HepG2 (cell line): ENCODE measurements around the gene C21orf58. TPM values are rescaled to one million over a fixed set of nuclear protein-coding genes. Genes with fewer than 3 reads are reported as not detected.

ENCODE experiments used
- ATM ChIP-seq: fragments of 450-650 bp; IDR thresholded peaks from 2 replicates; pipeline ENCODE4 v1.7.1; 2017; ENCODE audit warnings: mild to moderate bottlenecking, borderline replicate concordance
- CREBL2 ChIP-seq: sonication (generic); formaldehyde crosslinking; IDR thresholded peaks from 2 replicates; pipeline ENCODE4 v1.8.1; 2023; ENCODE audit warnings: missing genetic modification reagents, mild to moderate bottlenecking, borderline replicate concordance
- FOXA1 ChIP-seq, 2 experiments: fragments of 450-650 bp in 1 of 2; sonication (generic) in 1 of 2; formaldehyde crosslinking in 1 of 2; IDR thresholded peaks; 2 replicates each; pipeline versions ENCODE4 v1.4.0 to v1.6.1; 2016 to 2020; ENCODE audit warnings: missing genetic modification reagents in 1 of 2
- JDP2 ChIP-seq: sonication (generic); formaldehyde crosslinking; IDR thresholded peaks from 2 replicates; pipeline ENCODE4 v1.8.1; 2022; ENCODE audit warnings: missing genetic modification reagents, borderline replicate concordance
- MEF2D ChIP-seq: sonication (generic); formaldehyde crosslinking; IDR thresholded peaks from 2 replicates; pipeline ENCODE4 v1.5.1; 2020; ENCODE audit warnings: mild to moderate bottlenecking, missing genetic modification reagents
- MLLT10 ChIP-seq: sonication (generic); formaldehyde crosslinking; IDR thresholded peaks from 2 replicates; pipeline ENCODE4 v1.4.0; 2020; ENCODE audit warnings: missing genetic modification reagents
- SNAI1 ChIP-seq: sonication (generic); formaldehyde crosslinking; IDR thresholded peaks from 2 replicates; pipeline ENCODE4 v1.5.0; 2020; ENCODE audit warnings: mild to moderate bottlenecking, missing genetic modification reagents, borderline replicate concordance
- SRY ChIP-seq: sonication (generic); formaldehyde crosslinking; IDR thresholded peaks from 2 replicates; pipeline ENCODE4 v1.8.0; 2022; ENCODE audit warnings: mild to moderate bottlenecking, missing genetic modification reagents
- TAF15 ChIP-seq: fragments of 200-400 bp; formaldehyde crosslinking; IDR thresholded peaks from one replicate; pipeline ENCODE4 v1.6.1; 2018; ENCODE audit warnings: mild to moderate bottlenecking, low read depth, low read length; ENCODE audit not compliant: poor library complexity, severe bottlenecking
- ZBTB21 ChIP-seq: sonication (generic); formaldehyde crosslinking; IDR thresholded peaks from 2 replicates; pipeline ENCODE4 v1.4.0; 2020; ENCODE audit warnings: missing genetic modification reagents
- ZBTB40 ChIP-seq, 2 experiments: fragments of 450-650 bp in 1 of 2; sonication (generic) in 1 of 2; formaldehyde crosslinking in 1 of 2; IDR thresholded peaks; 2 replicates each; pipeline versions ENCODE4 v1.6.1 to v1.8.0; 2016 to 2022; ENCODE audit warnings: antibody characterized with exemption in 1 of 2, mild to moderate bottlenecking in 1 of 2, missing genetic modification reagents in 1 of 2
- ZFP36 ChIP-seq: fragments of 150-350 bp; IDR thresholded peaks from 2 replicates; pipeline ENCODE4 v1.6.1; 2018; ENCODE audit warnings: borderline replicate concordance, low read length, low read depth; ENCODE audit not compliant: partially characterized antibody
- ZFP41 ChIP-seq: sonication (generic); formaldehyde crosslinking; IDR thresholded peaks from 2 replicates; pipeline ENCODE4 v1.4.0; 2020; ENCODE audit warnings: mild to moderate bottlenecking, missing genetic modification reagents, borderline replicate concordance
- ZNF446 ChIP-seq: sonication (generic); formaldehyde crosslinking; IDR thresholded peaks from 2 replicates; pipeline ENCODE4 v1.5.0; 2020; ENCODE audit warnings: mild to moderate bottlenecking, missing genetic modification reagents
- ZNF484 ChIP-seq: sonication (generic); formaldehyde crosslinking; IDR thresholded peaks from 2 replicates; pipeline ENCODE4 v1.5.1; 2020; ENCODE audit warnings: mild to moderate bottlenecking, low read depth, missing genetic modification reagents, borderline replicate concordance
- ZNF615 ChIP-seq: sonication (generic); formaldehyde crosslinking; IDR thresholded peaks from 2 replicates; pipeline ENCODE4 v1.5.0; 2020; ENCODE audit warnings: mild to moderate bottlenecking, missing genetic modification reagents, borderline replicate concordance
- ZNF670 ChIP-seq: sonication (generic); formaldehyde crosslinking; IDR thresholded peaks from 2 replicates; pipeline ENCODE4 v1.8.0; 2022; ENCODE audit warnings: mild to moderate bottlenecking, missing genetic modification reagents, borderline replicate concordance
- ZNF749 ChIP-seq: sonication (generic); formaldehyde crosslinking; IDR thresholded peaks from 2 replicates; pipeline ENCODE4 v1.8.0; 2022; ENCODE audit warnings: mild to moderate bottlenecking, missing genetic modification reagents, moderate library complexity, borderline replicate concordance
- ZNF75D ChIP-seq: sonication (generic); formaldehyde crosslinking; IDR thresholded peaks from 2 replicates; pipeline ENCODE4 v1.8.1; 2023; ENCODE audit warnings: missing genetic modification reagents, mild to moderate bottlenecking, borderline replicate concordance
- ZNF776 ChIP-seq: sonication (generic); formaldehyde crosslinking; IDR thresholded peaks from 2 replicates; pipeline ENCODE4 v1.4.0; 2020; ENCODE audit warnings: mild to moderate bottlenecking, missing genetic modification reagents
- ZNF850 ChIP-seq: sonication (generic); formaldehyde crosslinking; conservative IDR thresholded peaks from 2 replicates; pipeline ENCODE4 v1.9.0; 2021; ENCODE audit warnings: mild to moderate bottlenecking, missing genetic modification reagents
- ZSCAN22 ChIP-seq: sonication (generic); formaldehyde crosslinking; IDR thresholded peaks from 2 replicates; pipeline ENCODE4 v1.4.0; 2020; ENCODE audit warnings: mild to moderate bottlenecking, missing genetic modification reagents
- polyA plus RNA-seq, 8 experiments: library from polyadenylated mRNA; depleted of rRNA in 3 of 8; stranded (reverse) in 7 of 8; unstranded in 1 of 8; fragments of >200 nt; fragmentation: Illumina TruSeq in 4 of 8; extraction: Trizol in 4 of 8; gene quantifications; 2 replicates each; pipeline versions ENCODE4 v1.2.1 to v1.2.3, GENCODE V29; 2011 to 2016; ENCODE audit warnings: low read depth in 4 of 8, missing spikeins in 1 of 8, mixed read lengths in 1 of 8; ENCODE audit not compliant: insufficient read depth in 1 of 8
- total RNA-seq, 5 experiments: library from RNA; depleted of rRNA; stranded (reverse); fragments of >200 nt; fragmentation: Illumina TruSeq; extraction: Trizol; gene quantifications; 2 replicates each; pipeline ENCODE4 v1.2.3, GENCODE V29; 2016; ENCODE audit warnings: low read depth in 1 of 5

The C21orf58 gene
- total and polyA plus RNA-seq, 2 of the 13 experiments (the other 11 are each of a cell fraction or from before 2014, with no cell fraction given), result 3.5 to 6.8 TPM

- TF ChIP-seq ZBTB40 (IDR thresholded peaks at IDR 0.05) (no peak), ZBTB40 (CRISPR knock-in tag; IDR thresholded peaks at IDR 0.05) (peak; percentile 33; the same call in 1 of the 2 replicates), FOXA1 (IDR thresholded peaks at IDR 0.05) (no peak), FOXA1 (CRISPR knock-in tag; IDR thresholded peaks at IDR 0.05) (no peak), MLLT10 (CRISPR knock-in tag) (no peak), ZNF75D (CRISPR knock-in tag) (no peak), ZNF850 (no peak), ZNF776 (CRISPR knock-in tag) (no peak), ZSCAN22 (CRISPR knock-in tag) (no peak), ZNF615 (CRISPR knock-in tag) (no peak), ZFP41 (CRISPR knock-in tag) (0 out of 2 replicates have a peak, but pooled peaks have one; percentile 33), CREBL2 (CRISPR knock-in tag) (no peak), TAF15 (no peak), ZBTB21 (no peak), ZNF670 (CRISPR knock-in tag) (no peak), ZFP36 (no peak), ZNF749 (CRISPR knock-in tag) (no peak), JDP2 (no peak), SRY (CRISPR knock-in tag) (no peak), MEF2D (CRISPR knock-in tag) (no peak), SNAI1 (CRISPR knock-in tag) (peak; percentile 32; the same call in 1 of the 2 replicates), ZNF484 (no peak), ATM (no peak), ZNF446 (peak; percentile 15; the same call in 1 of the 2 replicates)
These were observed 402 bp downstream of the C21orf58 start (continued) for GRCh38 chr21:46323227-46323709.
